GM21786 (cell line): ENCODE data around the gene TECRL.

Experiments used
- ATAC-seq: cut with Tn5 transposase; IDR thresholded peaks from one replicate; pipeline ENCODE4 v1.9.1; 2021; ENCODE audit not compliant: unreplicated experiment

TECRL gene

DNA sequence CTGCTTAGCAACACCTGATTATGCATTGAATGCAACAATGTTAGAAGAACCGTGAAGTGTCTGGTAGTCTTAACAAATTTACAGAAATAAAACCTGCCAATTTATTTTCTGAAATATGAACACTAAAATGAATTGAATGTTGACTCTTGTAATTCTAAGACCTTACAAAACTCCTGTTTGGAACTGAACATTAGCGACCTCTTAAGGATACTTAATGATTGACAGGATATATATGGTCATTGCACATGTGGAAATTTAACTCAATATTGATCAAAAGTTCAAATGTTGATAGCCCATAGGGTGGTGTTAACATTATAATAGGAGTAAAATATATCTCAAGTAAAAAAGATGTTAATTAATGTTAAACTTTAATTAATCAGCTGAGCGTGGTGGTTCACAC lies 79.1 kb downstream of the TECRL start:
- no peak for ATAC-seq

DNA sequence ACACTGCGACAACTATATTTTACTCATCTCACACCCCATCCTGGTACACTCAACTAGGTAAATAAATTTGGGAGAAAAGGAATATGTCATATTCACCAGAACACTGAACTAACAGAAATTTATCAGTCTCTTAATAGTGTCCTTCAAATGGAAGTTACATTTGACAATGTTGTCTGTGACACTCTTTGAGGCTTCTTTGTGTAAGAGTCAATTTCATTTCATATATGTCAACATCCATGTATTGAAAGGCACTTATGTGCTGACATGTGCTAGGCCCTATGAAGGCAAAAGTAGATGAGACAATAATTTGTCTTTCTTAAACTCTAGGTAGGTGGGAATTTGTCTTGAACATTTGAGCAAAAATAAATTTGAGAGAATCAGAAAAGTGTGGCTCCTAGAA lies 82.0 kb downstream of the TECRL start:
- no peak for ATAC-seq

DNA sequence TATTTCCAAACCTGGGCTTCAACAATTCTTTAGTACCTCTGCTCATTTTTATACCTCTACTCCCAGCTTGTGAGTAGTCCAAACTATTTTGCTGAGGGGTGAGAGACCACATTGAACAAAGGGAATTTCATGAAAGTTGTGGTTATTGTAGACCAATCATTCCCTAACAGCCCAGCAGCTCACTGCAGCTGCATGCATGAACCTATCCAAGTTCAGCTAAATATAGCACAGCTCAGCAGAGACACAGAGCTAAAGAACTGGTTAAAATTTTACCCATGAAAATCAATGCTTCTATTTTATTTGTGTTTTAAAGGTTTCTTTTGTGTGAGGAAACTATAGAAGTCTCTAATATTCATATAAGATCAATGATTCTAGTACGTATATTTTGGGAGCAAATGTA lies 82.7 kb downstream of the TECRL start:
- ATAC-seq = no peak

DNA sequence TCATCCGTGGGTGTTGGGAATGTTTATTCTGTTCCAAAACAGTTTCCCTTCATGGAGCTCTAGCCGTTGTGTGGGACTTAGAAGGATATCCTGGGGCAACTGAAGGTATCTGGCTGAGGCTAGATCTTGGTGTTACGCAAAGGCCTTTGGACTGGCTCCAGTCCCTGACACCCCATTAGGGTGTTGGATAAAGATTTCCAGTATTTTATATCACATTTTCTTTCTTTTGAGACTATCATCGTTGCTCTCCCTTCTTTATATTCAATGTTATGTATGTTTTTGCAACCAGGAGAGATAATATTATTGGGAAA lies 103.0 kb downstream of the TECRL start:
- no peak for ATAC-seq

DNA sequence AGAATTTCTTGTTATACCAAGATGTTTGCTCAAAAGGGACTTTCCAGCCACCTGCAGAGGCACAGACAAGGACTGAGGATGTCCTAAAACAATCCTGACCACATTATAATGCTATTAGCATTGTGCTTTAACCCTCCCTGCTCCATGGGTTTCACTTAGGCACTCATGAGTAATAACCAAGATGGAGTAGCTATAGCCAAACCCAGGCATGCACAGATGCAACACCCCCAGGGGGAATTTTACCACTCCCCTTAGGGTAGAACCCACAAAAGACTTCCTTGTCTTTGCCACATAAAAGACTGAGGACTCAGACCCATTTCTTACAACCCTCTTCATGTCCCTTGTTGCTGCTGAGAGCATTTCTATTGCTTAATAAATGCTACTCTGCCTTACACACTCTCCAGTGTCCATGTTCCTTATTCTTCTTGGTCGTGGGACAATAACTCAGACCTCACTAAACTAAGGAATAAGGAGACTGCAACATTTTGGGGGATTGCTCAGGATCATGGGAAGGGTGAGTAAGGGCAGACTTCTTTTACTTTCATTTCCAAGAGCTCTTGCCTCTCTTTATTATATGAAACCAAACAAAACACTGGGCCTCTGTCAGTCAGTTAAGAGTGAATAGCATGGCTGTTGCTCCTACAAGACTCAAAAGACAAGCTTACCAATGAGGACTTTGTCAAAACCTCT lies 103.5 kb downstream of the TECRL start:
- ATAC-seq = no peak

DNA sequence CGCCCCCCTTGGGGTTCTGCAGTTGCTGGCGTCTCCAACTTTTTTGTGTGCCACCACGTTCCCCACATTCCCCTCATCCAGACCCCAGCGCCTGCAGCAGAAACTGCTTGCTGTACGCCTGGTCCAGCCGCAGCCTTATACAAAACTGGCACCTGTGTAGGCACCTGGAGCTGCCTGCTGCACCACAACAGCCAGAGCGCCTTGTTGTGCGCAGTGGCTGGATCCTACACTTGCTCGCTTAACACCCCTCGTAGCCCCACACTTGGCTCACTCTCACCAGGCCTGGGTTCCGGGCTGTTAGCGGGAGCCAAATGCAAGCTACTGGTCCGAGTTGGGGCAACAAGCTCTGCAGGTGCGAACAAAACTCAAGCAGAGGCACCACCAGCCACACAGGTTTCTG lies 136.8 kb downstream of the TECRL start:
- ATAC-seq = no peak

DNA sequence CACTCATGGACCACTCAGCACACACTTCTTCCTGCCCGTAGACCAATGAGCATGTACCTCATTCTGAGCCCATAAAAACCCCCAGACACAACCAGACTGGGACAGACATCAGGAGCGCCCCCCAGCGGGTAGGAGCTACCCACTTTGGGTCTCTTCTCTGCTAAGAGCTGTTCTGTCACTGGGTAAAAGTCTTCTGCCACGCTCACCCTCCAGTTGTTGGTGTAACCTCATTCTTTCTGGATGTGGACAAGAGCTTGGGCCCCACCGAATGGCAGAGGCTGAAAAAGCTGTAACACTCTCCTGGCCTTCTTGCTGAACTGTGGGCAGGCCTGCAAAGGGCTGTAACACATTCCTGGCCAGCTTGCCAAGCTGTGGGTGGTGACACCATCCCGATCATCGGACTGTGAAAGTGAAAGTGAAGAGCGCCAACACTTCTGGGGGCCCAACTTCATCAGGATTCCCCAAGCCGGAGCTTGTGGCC lies 137.6 kb downstream of the TECRL start:
- ATAC-seq = no peak

DNA sequence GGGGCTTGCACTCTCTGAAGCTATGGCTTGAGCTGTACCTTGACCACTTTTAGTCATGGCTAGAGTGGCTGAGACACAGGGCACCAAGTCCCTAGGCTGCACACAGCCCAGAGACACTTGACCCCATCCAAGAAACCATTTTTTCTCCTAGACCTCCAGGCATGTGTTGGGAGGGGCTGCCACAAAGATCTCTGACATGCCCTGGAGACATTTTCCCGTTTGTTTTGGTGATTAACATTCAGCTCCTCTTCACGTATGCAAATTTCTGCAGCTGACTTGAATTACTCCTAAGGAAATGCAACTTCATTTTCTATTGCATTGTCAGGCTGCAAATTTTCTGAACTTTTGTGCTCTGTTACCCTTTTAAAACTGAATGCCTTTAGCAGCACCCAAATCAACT lies 142.6 kb downstream of the TECRL start:
- no peak for ATAC-seq

DNA sequence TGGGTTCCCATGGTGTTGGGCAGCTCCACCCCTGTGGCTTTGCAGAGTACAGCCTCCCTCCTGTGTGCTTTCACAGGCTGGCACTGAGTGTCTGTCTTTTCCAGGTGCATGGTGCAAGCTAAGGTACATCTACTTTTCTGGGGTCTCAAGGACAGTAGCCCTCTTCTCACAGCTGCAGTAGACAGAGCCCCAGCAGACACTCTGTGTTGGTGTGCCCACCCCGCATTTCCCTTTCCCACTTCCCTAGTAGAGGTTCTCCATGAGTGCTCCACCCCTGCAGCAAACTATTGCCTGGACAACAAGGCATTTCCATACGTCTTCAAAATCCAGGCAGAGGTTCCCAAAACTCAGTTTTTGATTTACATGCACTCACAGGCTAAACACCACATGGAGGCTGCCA lies 143.0 kb downstream of the TECRL start:
- ATAC-seq = no peak

DNA sequence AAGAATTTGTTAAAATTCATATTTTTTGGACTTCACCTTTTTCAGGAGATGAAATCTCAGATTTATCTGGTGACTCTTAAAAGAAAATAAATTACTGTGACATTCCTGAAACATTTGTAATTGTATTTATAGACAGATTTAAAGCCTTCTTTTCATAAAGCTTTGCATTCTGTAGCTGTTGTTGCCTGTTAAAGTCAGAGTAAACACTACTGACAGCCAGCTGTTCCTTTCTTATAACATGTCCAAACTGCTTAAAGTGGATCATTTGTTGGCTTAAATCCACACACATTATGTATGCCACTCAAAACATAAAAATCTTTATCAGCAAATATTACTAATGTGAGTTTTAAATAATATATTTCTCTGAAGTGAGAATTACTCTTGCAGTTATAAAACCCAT lies 157.5 kb downstream of the TECRL start:
- ATAC-seq = no peak

DNA sequence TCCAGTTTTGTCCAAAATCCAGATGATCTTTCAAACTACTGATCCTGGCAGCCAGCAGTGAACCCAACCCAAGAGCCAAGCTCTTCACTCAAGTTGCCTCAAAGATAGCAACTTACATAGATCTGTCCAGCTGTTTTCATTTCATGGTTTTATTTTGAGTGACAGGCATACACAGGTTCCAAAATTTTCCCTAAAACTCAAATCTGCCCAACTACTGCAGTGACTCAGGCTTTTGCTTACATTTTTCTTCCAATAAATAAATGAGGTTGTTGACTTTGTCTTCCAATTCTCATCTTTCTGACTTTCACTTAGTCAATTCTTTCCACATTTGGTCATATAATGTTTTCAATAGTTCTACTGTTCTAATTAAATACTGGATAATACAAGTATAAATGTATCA lies 158.8 kb downstream of the TECRL start:
- ATAC-seq = no peak

DNA sequence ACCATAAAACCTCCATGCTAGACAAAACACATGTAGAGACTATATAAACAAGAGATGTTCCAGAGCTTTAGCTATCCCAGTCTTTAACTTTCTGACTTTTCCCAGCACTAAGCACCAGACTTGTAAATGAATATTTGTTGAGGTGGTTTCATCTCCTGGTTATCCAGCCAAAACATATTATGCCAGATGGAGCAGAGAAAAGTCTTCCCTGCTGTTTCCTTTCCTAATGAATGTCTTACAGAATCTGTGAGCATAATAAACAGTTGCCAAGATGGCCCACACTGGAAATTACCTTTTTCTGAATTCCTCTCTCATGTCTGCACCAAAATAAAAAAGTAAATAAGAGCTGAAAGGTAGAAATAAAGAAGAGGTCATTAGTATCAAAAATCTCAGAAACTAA lies 159.2 kb downstream of the TECRL start:
- ATAC-seq = no peak

DNA sequence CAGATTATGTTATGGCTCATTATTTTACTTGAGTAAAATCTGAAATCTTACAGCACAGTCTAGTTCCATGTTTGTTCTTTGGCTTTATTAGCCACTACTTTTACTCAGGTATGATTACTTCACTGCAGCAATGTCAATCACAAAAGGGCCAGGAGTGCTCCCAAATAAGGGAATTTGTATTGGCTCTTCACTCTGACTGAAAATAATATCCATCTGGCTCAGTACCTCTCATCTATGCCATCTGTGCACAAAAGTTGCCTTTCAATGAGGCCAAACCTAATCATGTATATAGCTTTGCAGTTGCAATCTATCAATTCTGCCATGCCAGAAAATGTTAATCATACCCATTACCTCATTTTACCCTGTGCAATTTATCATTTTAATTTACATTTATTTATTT lies 161.1 kb downstream of the TECRL start:
- no peak for ATAC-seq

DNA sequence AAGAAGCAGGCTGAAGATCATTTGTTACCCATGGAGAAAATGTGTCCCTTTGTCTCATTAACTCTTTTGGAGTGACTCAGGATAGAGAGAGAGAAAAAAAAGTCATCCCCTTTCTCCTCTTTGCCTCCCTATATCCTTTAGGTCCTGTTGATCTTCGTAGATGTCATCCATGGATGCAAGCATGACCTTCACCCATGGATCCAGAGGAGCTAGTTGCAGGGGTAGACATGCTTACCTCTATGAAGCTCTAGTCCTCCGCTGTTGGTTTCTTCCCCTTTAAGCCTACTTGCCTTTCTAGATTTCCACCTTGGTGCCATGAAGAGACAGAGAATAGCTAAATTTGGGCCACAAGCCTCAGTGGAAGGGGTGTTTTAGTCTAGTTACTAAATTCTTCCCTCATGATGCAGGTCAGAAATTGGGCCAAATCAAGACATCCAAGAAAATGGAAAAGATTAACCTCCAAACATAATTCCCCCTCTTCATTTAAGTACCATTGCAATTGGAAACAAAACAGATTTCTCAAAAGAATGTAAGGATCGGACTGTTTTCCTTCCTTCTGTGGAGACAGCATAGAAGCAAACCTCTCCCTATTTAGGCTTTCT lies 178.4 kb downstream of the TECRL start:
- ATAC-seq = no peak
